Measurements from ENCODE around the gene MAML3.

The MAML3 gene

GRCh38 chr4:140078366-140078765 lies 75.6 kb downstream of the MAML3 start:
- H3K4me1 ChIP-seq = peaks cover 0 to 33% (median 9%) of the 10 kb centered on the region in 4 donors
- H3K27me3 ChIP-seq = no peaks in the 10 kb centered on the region
- H3K9me3 ChIP-seq = no peaks in the 10 kb centered on the region
- H3K27ac ChIP-seq = no peak overlapping the region
- intact Hi-C loops (cut with DNase I; ENCODE audit: low total_unique reads) = no loop called here
- H3K36me3 ChIP-seq = no peaks in the 10 kb centered on the region
- no peak overlapping the region for H3K4me3 ChIP-seq
- no peak for TF ChIP-seq CTCF (IDR thresholded peaks at IDR 0.05)
- peak in 1 of 2 donors; percentile 37 for DNase-seq

GRCh38 chr4:140076307-140076706 lies 77.7 kb downstream of the MAML3 start:
- Histone ChIP-seq H3K4me1 (peaks cover 0 to 26% (median 7%) of the 10 kb centered on the region in 4 donors), H3K4me3 (no peak overlapping the region), H3K9me3 (no peaks in the 10 kb centered on the region), H3K27ac (no peak overlapping the region), H3K27me3 (no peaks in the 10 kb centered on the region), H3K36me3 (no peaks in the 10 kb centered on the region)
- intact Hi-C loops (cut with DNase I; ENCODE audit: low total_unique reads) = no loop called here
- TF ChIP-seq CTCF (IDR thresholded peaks at IDR 0.05) = no peak
- DNase-seq = no peak

- H3K4me3 ChIP-seq = no peak overlapping the region
- DNase-seq = no peak
- H3K9me3 ChIP-seq = no peaks in the 10 kb centered on the region
- peaks cover 0 to 42% (median 19%) of the 10 kb centered on the region in 4 donors for H3K4me1 ChIP-seq
- H3K36me3 ChIP-seq = no peaks in the 10 kb centered on the region
- peak overlapping the region in 1 of 2 donors; percentile 20 for H3K27ac ChIP-seq
- H3K27me3 ChIP-seq = no peaks in the 10 kb centered on the region
- intact Hi-C loops (cut with DNase I; ENCODE audit: low total_unique reads) = no loop called here
- no peak for TF ChIP-seq CTCF (IDR thresholded peaks at IDR 0.05)
Measured at GRCh38 chr4:140071806-140072205, 82.2 kb downstream of the MAML3 start.

GRCh38 chr4:140070973-140071372 lies 83.0 kb downstream of the MAML3 start:
- H3K4me1 ChIP-seq = peaks cover 0 to 49% (median 19%) of the 10 kb centered on the region in 4 donors
- H3K27ac ChIP-seq = peak overlapping the region in 1 of 2 donors; percentile 10
- no peak for TF ChIP-seq CTCF (IDR thresholded peaks at IDR 0.05)
- H3K9me3 ChIP-seq = no peaks in the 10 kb centered on the region
- no peaks in the 10 kb centered on the region for H3K36me3 ChIP-seq
- H3K27me3 ChIP-seq = no peaks in the 10 kb centered on the region
- intact Hi-C loops (cut with DNase I; ENCODE audit: low total_unique reads) = no loop called here
- DNase-seq = no peak
- H3K4me3 ChIP-seq = no peak overlapping the region

GRCh38 chr4:140070366-140070765 lies 83.6 kb downstream of the MAML3 start:
- no peak for TF ChIP-seq CTCF (IDR thresholded peaks at IDR 0.05)
- intact Hi-C loops (cut with DNase I; ENCODE audit: low total_unique reads) = no loop called here
- H3K4me1 ChIP-seq = peaks cover 0 to 49% (median 19%) of the 10 kb centered on the region in 4 donors
- no peak for DNase-seq
- no peaks in the 10 kb centered on the region for H3K36me3 ChIP-seq
- H3K27me3 ChIP-seq = no peaks in the 10 kb centered on the region
- no peak overlapping the region for H3K4me3 ChIP-seq
- H3K9me3 ChIP-seq = no peaks in the 10 kb centered on the region
- peak overlapping the region in 1 of 2 donors; percentile 10 for H3K27ac ChIP-seq

- peaks cover 0 to 49% (median 19%) of the 10 kb centered on the region in 4 donors for H3K4me1 ChIP-seq
- no peak for TF ChIP-seq CTCF (IDR thresholded peaks at IDR 0.05)
- H3K4me3 ChIP-seq = no peak overlapping the region
- H3K36me3 ChIP-seq = no peaks in the 10 kb centered on the region
- DNase-seq = peak; percentile 67 to 80
- intact Hi-C loops (cut with DNase I; ENCODE audit: low total_unique reads) = no loop called here
- H3K27ac ChIP-seq = no peak overlapping the region
- H3K9me3 ChIP-seq = no peaks in the 10 kb centered on the region
- H3K27me3 ChIP-seq = no peaks in the 10 kb centered on the region
Measured at GRCh38 chr4:140069066-140069465, 84.9 kb downstream of the MAML3 start.

Measured in tibial artery (tissue), 4 donors.